ENCODE measurements around the gene FBXO36. TPM values are rescaled to one million over a fixed set of nuclear protein-coding genes. Genes with fewer than 3 reads are reported as not detected.

FBXO36 gene
- total RNA-seq, 4 donors from 2014 or later = 2.7 to 7.3 (median 4.2) TPM

DNA sequence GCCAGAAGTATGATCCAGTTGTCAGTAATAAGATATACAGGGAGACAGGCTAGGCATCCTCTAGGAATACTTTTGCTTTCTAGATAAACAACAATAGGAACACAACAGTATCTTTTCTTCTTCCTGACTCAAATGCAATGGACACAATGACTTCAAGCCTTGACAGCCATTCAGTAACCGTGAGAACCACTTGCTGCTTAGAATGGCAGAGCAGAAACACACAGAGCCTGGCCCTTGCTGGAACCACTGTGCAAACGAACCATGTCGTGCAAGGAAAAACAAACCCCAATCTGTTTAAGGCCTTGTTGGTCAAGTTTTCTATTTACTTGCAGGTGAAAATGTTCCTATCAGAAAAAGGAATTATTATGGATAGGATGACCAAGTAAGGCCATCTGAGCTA, 19.3 kb upstream of the FBXO36 start:
- no peak for TF ChIP-seq POLR2A (IDR thresholded peaks at IDR 0.05)
- no peak for TF ChIP-seq EP300 (IDR thresholded peaks at IDR 0.05)
- TF ChIP-seq, protein P1, sequence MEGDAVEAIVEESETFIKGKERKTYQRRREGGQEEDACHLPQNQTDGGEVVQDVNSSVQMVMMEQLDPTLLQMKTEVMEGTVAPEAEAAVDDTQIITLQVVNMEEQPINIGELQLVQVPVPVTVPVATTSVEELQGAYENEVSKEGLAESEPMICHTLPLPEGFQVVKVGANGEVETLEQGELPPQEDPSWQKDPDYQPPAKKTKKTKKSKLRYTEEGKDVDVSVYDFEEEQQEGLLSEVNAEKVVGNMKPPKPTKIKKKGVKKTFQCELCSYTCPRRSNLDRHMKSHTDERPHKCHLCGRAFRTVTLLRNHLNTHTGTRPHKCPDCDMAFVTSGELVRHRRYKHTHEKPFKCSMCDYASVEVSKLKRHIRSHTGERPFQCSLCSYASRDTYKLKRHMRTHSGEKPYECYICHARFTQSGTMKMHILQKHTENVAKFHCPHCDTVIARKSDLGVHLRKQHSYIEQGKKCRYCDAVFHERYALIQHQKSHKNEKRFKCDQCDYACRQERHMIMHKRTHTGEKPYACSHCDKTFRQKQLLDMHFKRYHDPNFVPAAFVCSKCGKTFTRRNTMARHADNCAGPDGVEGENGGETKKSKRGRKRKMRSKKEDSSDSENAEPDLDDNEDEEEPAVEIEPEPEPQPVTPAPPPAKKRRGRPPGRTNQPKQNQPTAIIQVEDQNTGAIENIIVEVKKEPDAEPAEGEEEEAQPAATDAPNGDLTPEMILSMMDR (IDR thresholded peaks at IDR 0.05) = no peak
- H3K4me3 ChIP-seq = no peak overlapping the region
- H3K27ac ChIP-seq = no peak overlapping the region
- H3K9me3 ChIP-seq = no peaks in the 10 kb centered on the region
- DNase-seq (ENCODE audit: low spot score in 2 of 2) = no peak
- WGBS, 2 donors = 69 to 73% methylated on average over 3 of the region's 3 CpGs
- H3K27me3 ChIP-seq = no peaks in the 10 kb centered on the region
- H3K4me1 ChIP-seq = peaks cover 0 to 47% (median 7%) of the 10 kb centered on the region in 4 donors
- peaks cover 0 to 30% (median 6%) of the 10 kb centered on the region in 3 donors for H3K36me3 ChIP-seq

DNA sequence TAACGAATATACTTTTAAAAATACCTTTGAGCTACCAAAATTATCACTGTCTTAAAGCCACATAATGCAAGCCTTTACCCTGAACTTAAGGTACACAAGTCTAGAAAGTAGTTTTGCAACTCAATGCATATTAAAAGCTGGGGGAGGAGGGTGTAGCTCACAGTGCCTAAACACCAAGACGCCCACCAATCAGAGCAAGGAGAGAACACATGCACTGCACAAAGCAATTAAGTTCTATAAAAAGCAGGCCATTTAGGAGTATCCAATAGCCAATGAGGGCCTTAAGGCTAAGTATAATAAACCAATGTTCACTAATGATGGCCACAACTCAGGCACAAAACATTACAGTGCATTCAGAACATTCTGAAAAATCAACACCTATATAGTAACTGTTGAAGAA, 16.7 kb upstream of the FBXO36 start:
- Histone ChIP-seq H3K27ac (no peak overlapping the region), H3K36me3 (peaks cover 0 to 32% (median 6%) of the 10 kb centered on the region in 3 donors), H3K4me1 (peaks cover 0 to 38% (median 7%) of the 10 kb centered on the region in 4 donors), H3K4me3 (no peak overlapping the region), H3K9me3 (no peaks in the 10 kb centered on the region), H3K27me3 (no peaks in the 10 kb centered on the region)
- TF ChIP-seq EP300 (IDR thresholded peaks at IDR 0.05) (no peak), POLR2A (IDR thresholded peaks at IDR 0.05) (no peak)
- TF ChIP-seq, protein P1 (IDR thresholded peaks at IDR 0.05) = no peak
- no peak for DNase-seq (ENCODE audit: low spot score in 2 of 2)
- WGBS, 2 donors = 67 to 73% methylated on average over 2 of the region's 2 CpGs

DNA sequence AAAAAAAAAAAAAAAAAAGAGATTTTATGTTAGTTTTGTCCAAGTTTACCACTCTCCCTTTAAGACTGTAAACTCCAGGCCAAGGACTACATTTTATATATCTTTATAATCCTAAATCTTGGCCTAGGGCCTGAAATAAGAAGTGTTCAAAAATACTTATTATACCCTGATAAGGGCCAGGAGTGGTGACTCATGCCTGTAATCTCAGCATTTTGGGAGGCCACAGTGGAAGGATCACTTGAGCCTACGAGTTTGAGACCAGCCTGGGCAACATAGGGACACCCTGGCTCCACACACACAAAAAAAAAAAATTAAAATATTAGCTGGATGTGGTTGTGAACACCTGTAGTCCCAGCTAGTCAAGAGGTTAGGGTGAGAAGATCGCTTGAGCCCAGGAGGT, 13.2 kb upstream of the FBXO36 start:
- Histone ChIP-seq H3K27me3 (no peaks in the 10 kb centered on the region), H3K4me1 (peaks cover 0 to 56% (median 17%) of the 10 kb centered on the region in 4 donors)
- DNase-seq (ENCODE audit: low spot score in 2 of 2) = no peak

DNA sequence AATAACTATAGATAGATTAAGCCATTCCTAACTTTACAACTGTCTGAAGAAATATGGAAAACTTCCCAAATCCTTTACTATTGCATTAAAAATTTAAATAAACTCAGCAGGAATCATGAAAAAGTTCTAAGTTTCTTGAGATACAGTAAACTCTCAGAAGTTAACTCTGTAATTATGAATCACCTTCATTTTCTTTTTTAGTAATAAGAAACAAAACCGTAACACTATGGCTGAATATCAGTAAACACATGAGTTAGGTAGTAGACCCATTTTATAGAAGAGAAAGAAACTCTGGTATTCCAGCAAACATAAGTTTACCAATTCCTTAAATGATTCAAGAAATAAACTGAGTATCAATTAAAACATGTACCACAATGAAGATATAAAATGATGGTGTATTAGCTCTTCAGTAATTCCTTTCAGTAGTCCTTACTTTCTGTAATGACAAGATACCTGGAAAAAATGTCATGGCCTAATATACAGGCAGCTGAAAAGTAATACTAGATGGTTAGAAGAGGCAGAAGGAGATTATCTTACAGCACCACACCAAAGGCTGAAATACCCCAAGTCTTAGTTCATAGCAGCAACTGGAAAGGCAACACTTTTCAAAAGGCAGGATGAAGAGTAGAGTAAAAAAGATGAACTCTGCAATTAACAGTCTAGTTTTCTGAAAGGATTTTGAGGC, 12.0 kb upstream of the FBXO36 start:
- 85 to 90% methylated on average over 1 of the region's 1 CpG for WGBS, 2 donors
- Histone ChIP-seq H3K4me3 (no peak overlapping the region), H3K4me1 (peaks cover 0 to 61% (median 21%) of the 10 kb centered on the region in 4 donors), H3K27me3 (no peaks in the 10 kb centered on the region), H3K36me3 (peaks cover 0 to 16% (median 0%) of the 10 kb centered on the region in 3 donors), H3K27ac (no peak overlapping the region), H3K9me3 (no peaks in the 10 kb centered on the region)
- DNase-seq (ENCODE audit: low spot score in 2 of 2) = no peak
- TF ChIP-seq EP300 (IDR thresholded peaks at IDR 0.05) (no peak), POLR2A (IDR thresholded peaks at IDR 0.05) (no peak)
- TF ChIP-seq, protein P1 (IDR thresholded peaks at IDR 0.05) = no peak

More for the DNA sequence above, 13.2 kb upstream of the FBXO36 start:
- no peaks in the 10 kb centered on the region for H3K9me3 ChIP-seq
- peaks cover 0 to 16% (median 0%) of the 10 kb centered on the region in 3 donors for H3K36me3 ChIP-seq
- no peak overlapping the region for H3K4me3 ChIP-seq
- H3K27ac ChIP-seq = no peak overlapping the region
- TF ChIP-seq, protein P1 (IDR thresholded peaks at IDR 0.05) = no peak
- TF ChIP-seq EP300 (IDR thresholded peaks at IDR 0.05) = no peak
- no peak for TF ChIP-seq POLR2A (IDR thresholded peaks at IDR 0.05)
- 82 to 88% methylated on average over 2 of the region's 2 CpGs for WGBS, 2 donors

DNA sequence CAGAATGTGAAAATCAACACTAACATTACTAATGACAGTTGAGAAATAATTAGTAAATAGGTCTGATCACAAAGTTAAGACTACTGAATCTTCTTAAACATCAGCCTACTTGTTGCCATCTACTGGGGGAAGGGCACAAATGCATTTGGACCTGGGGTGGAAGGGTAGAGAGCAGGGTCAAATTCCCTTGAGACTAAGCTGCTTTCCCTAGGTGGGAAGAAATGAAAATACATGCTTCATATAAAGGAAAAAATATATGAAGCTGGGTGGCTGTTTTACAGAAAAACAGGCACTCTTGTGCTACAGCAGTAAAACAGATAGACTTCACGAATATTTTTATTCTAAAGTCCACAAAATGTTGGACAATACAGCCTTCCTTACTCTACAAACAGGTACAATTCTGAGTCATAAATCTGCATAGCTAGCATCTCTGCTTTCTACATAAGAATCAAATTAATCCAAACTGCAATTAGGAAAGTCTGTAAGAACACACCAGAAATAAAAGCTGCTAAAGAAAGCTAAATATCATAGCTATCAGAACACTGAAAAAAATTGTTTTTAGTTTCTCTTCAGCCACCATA, 11.4 kb upstream of the FBXO36 start:
- Histone ChIP-seq H3K27me3 (no peaks in the 10 kb centered on the region), H3K4me3 (no peak overlapping the region), H3K36me3 (peaks cover 0 to 16% (median 0%) of the 10 kb centered on the region in 3 donors), H3K27ac (no peak overlapping the region), H3K9me3 (no peaks in the 10 kb centered on the region), H3K4me1 (peaks cover 0 to 64% (median 21%) of the 10 kb centered on the region in 4 donors)
- TF ChIP-seq EP300 (IDR thresholded peaks at IDR 0.05) = no peak
- TF ChIP-seq, protein P1 (IDR thresholded peaks at IDR 0.05) = peak in 2 of 5 experiments; percentile 18 to 21
- 60 to 67% methylated on average over 1 of the region's 1 CpG for WGBS, 2 donors
- no peak for DNase-seq (ENCODE audit: low spot score in 2 of 2)
